Endothelial cell (in vitro differentiated cells): ENCODE results near the gene BCL2A1. TPM values are rescaled to one million over a fixed set of nuclear protein-coding genes. Genes with fewer than 3 reads are reported as not detected.
A peak's percentile ranks its signal among the peaks of the same experiment; 100 is the strongest.
"Not testable (repeated sequence)": the region's sequence is repeated elsewhere in the genome, so short reads cannot be mapped to it uniquely, and the experiment has no call there.

Source experiments
- DNase-seq: peaks from one replicate; pipeline ENCODE4 v3.0.0; 2021; ENCODE audit warnings: low spot score
- H3K27ac Mint-ChIP-seq: one replicate; pipeline ENCODE4 v1.8.0; 2021; ENCODE audit warnings: mixed read lengths, inconsistent platforms; ENCODE audit not compliant: unreplicated experiment
- H3K27me3 Mint-ChIP-seq: one replicate; pipeline ENCODE4 v1.8.0; 2021; ENCODE audit warnings: mild to moderate bottlenecking, moderate library complexity, mixed read lengths, inconsistent platforms; ENCODE audit not compliant: unreplicated experiment
- H3K36me3 Mint-ChIP-seq: one replicate; pipeline ENCODE4 v1.8.0; 2021; ENCODE audit warnings: mild to moderate bottlenecking, low read depth, mixed read lengths, inconsistent platforms; ENCODE audit not compliant: unreplicated experiment
- H3K4me1 Mint-ChIP-seq: one replicate; pipeline ENCODE4 v1.8.0; 2021; ENCODE audit warnings: mild to moderate bottlenecking, mixed read lengths, inconsistent platforms; ENCODE audit not compliant: unreplicated experiment
- H3K4me3 Mint-ChIP-seq: one replicate; pipeline ENCODE4 v1.8.0; 2021; ENCODE audit warnings: mild to moderate bottlenecking, mixed read lengths, inconsistent platforms; ENCODE audit not compliant: unreplicated experiment
- H3K9me3 Mint-ChIP-seq: one replicate; pipeline ENCODE4 v1.8.0; 2021; ENCODE audit warnings: mixed read lengths, inconsistent platforms; ENCODE audit not compliant: unreplicated experiment
- total RNA-seq: library from RNA; stranded (reverse); fragmentation: NEBNext Ultra II Directional; extraction: Animal tissue kit (Norgen Biotek cat#: 25700); gene quantifications from one replicate; pipeline ENCODE4 v1.2.1, GENCODE V29; 2021; ENCODE audit not compliant: unreplicated experiment
- TF ChIP-seq, protein P1 (sequence below): fragments of 200-600 bp; sonication (generic); IDR thresholded peaks from one replicate; pipeline ENCODE4 v1.5.0; 2021; ENCODE audit warnings: antibody characterized with exemption; ENCODE audit not compliant: unreplicated experiment

Gene BCL2A1
- total RNA-seq, 1 donor from 2014 or later: 2.1 TPM

DNA sequence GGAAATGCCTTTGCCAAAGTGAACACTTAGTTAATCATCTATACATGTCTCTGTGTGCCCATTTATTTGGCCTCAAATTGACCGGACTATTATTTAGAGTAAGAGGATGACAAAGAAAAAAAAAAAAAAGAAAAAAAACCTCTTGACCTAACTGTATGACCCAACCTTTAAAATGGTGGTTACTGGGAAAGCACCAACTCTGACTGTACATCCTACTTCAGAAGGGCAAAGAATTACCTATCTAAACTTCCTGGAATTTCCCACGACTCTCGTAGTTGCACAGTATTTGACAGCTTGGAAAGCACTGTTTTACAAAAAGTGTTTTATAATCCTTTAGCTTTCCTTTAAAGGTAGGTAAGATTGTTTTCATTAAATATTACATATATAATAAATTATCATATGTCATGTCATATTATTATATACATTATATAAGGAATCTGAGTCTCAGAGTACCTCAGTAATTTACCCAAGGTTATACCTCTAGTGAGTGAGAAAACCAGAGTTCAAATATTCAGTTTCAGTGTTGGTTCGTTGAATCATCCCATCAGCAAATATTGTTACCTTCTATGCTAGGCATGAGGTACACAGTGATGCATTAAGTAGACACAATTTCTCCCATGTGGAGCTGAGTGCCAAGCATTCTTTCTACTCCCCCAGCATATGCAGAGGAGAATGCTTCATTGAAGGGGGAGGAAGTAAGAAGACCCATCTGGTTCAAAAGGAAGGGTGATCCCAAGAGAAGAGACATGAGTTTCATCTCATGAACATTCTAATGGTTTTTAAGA lies 5.0 kb downstream of the BCL2A1 start:
- TF ChIP-seq, protein P1, sequence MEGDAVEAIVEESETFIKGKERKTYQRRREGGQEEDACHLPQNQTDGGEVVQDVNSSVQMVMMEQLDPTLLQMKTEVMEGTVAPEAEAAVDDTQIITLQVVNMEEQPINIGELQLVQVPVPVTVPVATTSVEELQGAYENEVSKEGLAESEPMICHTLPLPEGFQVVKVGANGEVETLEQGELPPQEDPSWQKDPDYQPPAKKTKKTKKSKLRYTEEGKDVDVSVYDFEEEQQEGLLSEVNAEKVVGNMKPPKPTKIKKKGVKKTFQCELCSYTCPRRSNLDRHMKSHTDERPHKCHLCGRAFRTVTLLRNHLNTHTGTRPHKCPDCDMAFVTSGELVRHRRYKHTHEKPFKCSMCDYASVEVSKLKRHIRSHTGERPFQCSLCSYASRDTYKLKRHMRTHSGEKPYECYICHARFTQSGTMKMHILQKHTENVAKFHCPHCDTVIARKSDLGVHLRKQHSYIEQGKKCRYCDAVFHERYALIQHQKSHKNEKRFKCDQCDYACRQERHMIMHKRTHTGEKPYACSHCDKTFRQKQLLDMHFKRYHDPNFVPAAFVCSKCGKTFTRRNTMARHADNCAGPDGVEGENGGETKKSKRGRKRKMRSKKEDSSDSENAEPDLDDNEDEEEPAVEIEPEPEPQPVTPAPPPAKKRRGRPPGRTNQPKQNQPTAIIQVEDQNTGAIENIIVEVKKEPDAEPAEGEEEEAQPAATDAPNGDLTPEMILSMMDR: no peak
- Mint-ChIP-seq H3K4me3 (no peak overlapping the region), H3K4me1 (peaks cover 36% of the 10 kb centered on the region), H3K9me3 (no peaks in the 10 kb centered on the region), H3K27me3 (no peaks in the 10 kb centered on the region), H3K36me3 (no peaks in the 10 kb centered on the region), H3K27ac (peak overlapping the region; percentile 58)
- DNase-seq: no peak

DNA sequence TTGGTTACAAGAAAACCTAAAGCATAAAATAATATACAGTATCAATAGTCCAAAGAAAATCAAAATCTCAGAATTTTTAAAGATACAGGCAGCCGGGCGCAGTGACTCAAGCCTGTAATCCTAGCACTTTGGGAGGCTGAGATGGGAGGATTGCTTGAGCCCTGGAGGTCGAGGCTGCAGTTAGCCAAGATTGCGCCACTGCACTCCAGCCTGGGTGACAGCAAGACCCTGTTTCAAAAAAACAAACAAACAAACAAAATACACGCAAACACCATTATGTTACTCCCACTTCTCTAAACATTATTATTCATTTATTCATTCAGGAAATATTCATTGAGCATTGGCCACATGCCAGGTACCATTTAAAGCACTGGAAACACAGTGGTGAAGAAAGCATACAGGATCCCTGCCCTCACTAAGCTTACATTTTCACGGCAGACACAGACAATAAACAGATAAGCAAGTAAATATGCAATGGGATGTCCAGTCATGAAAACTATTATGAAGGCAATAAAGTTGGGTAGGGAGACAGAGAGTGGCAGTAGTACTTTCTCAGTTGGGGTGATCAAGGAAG lies 6.7 kb downstream of the BCL2A1 start:
- peaks cover 37% of the 10 kb centered on the region for H3K4me1 Mint-ChIP-seq
- H3K4me3 Mint-ChIP-seq: no peak overlapping the region
- H3K36me3 Mint-ChIP-seq: no peaks in the 10 kb centered on the region
- DNase-seq: no peak
- H3K9me3 Mint-ChIP-seq: no peaks in the 10 kb centered on the region
- no peak overlapping the region for H3K27ac Mint-ChIP-seq
- TF ChIP-seq, protein P1: no peak
- no peaks in the 10 kb centered on the region for H3K27me3 Mint-ChIP-seq

DNA sequence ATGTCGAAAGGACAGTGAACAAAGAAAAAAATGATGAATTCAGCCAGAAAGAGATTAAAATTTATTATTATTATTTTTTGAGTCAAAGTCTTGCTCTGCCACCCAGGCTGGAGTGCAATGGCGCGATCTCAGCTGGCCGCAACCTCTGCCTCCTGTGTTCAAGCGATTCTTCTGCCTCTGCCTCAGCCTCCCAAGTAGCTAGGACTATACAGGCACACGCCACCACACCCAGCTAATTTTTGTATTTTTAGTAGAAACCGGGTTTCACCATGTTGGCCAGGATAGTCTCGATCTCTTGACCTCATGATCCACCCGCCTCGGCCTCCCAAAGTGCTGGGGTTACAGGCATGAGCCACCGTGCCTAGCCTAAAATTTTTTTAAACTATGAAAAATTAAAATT lies 8.1 kb downstream of the BCL2A1 start:
- DNase-seq, H3K27me3 Mint-ChIP-seq, H3K27ac Mint-ChIP-seq, H3K9me3 Mint-ChIP-seq, H3K36me3 Mint-ChIP-seq, H3K4me3 Mint-ChIP-seq: not testable (repeated sequence)
- peaks cover 31% of the 10 kb centered on the region for H3K4me1 Mint-ChIP-seq

DNA sequence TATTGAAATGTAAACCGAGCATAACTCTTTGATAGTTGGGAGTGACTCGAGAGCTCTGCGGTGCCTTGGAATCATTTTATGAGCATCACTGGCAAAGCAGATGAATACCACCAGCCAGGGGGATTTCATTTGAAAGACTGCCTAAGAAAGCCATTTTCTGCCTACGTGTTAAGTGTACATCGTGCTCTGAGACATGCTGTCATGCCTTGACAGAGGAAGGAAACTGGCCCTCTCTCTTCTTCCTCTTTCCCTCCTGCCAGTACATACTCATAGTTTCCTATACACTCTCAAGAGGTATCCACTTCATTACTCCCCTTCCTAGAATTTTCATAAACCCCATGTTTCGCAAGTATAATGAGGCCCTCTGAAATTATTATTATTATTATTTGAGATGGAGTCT lies 8.8 kb downstream of the BCL2A1 start:
- no peak overlapping the region for H3K4me3 Mint-ChIP-seq
- peaks cover 24% of the 10 kb centered on the region for H3K4me1 Mint-ChIP-seq
- no peaks in the 10 kb centered on the region for H3K27me3 Mint-ChIP-seq

DNA sequence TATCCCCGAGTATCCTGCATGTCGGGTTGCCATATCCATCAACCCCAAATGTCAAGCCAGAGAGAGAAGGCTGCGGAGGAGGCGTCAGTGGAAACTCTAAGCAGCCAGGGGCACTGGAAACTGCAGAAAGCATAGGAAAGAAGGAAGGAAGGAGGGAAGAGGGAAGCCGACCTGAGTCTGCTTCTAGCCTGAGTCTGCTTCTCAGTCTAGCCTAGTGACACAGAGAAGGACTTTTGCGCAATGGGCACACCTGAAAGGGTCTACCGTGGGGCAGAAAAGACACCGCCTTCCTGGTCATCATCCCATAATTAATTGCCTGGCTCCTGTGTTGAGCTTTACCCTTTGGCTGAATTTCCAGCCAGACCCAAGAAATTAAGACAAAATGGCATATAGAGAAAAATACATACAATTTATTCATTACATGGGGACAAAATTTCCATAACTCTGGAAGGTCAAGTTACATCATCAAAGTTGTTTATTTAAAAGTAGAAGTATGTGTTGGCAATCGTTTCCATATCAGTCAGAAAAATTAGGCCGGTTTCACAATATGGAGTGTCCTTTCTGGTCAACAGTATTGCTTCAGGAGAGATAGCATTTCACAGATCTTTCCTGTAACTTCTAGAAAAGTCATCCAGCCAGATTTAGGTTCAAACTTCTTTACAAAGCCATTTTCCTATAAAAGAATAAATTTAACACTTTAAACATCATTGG lies 10.3 kb downstream of the BCL2A1 start:
- Mint-ChIP-seq H3K4me3 (no peak overlapping the region), H3K36me3 (no peaks in the 10 kb centered on the region), H3K4me1 (peaks cover 17% of the 10 kb centered on the region), H3K9me3 (no peaks in the 10 kb centered on the region), H3K27me3 (no peaks in the 10 kb centered on the region), H3K27ac (no peak overlapping the region)
- no peak for DNase-seq
- TF ChIP-seq, protein P1: no peak

More for the DNA sequence above, 8.8 kb downstream of the BCL2A1 start:
- TF ChIP-seq, protein P1: no peak
- Mint-ChIP-seq H3K9me3 (no peaks in the 10 kb centered on the region), H3K27ac (no peak overlapping the region), H3K36me3 (no peaks in the 10 kb centered on the region)
- no peak for DNase-seq
